ENCODE measurements around the gene CCNT2.
"Not testable (repeated sequence)": the region's sequence is repeated elsewhere in the genome, so short reads cannot be mapped to it uniquely, and the experiment has no call there.

CCNT2 gene

GRCh38 chr2:134918526-134919340 lies at the start of gene CCNT2:
Gene CCNT2, plus strand, starts transcription at chr2:134918822. Its CDS starts 33 bp downstream, at chr2:134918855.
- peak; percentile 99 for DNase-seq (ENCODE audit: low read depth in 2 of 2)

GRCh38 chr2:134869946-134870736 lies 48.5 kb upstream of the CCNT2 start:
- DNase-seq (ENCODE audit: low read depth in 2 of 2), result no peak

GRCh38 chr2:134873152-134873551 lies 45.5 kb upstream of the CCNT2 start:
- no peak for DNase-seq (ENCODE audit: low read depth in 2 of 2)

GRCh38 chr2:134875309-134875708 lies 43.3 kb upstream of the CCNT2 start:
- DNase-seq (ENCODE audit: low read depth in 2 of 2), result no peak

DNA sequence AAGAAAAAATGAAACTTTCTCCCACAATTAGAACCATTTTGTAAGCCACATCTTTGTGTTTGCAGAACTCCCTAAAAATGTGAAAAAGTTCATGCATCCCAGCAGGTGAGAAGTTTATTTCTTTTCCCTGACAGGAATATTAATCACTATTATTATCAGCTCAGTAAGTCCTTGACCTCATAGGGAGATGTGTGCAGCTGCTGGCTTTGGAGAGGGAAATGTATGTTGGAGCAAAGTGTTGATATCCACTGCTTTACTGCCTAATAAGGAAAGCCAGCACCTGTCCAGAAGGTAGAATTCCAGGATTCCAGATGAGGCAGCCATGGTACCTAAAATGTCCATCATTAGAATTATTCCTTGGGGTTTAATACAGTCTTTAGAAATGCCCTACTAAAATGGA lies 35.8 kb upstream of the CCNT2 start:
- DNase-seq (ENCODE audit: low read depth in 2 of 2), result no peak

- DNase-seq (ENCODE audit: low read depth in 2 of 2), result no peak
Observed at GRCh38 chr2:134883552-134884293, 34.9 kb upstream of the CCNT2 start.

- no peak for DNase-seq (ENCODE audit: low read depth in 2 of 2)
Observed at GRCh38 chr2:134884435-134884834, 34.2 kb upstream of the CCNT2 start.

DNA sequence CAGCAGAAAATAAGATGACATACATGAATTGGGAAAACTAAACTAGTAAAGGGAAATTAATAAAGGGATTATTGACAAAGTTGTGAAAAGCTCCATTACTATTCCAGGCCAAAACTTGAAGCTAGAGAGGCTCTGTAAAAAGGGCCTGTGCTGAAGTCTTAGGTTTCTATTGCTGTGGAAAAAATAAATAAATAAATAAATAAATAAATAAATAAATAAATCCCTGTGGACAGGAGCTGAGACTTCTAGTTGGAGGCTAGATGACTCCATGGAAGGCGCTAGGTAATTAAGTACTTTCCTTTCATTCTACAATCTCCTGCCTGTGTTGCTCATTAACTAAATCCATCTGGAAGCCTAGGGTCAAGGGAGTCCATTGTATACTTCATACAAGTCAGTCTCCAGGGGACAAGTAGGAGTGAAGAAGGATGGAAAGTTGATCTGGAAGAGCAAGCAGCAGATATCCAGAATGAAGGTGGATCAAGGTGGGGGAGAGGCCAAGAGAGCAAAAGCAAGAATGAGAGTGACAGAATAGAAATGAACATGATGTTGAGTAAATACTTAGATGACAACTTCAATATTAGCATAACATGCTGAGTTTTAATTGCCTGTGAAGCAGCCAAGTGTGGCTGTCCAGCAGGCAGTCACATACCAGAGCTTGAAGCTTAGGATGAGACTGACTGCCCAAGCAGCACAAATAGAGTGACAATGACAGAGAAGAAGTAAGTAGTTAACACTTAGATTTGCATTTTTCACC lies 26.2 kb upstream of the CCNT2 start:
- no peak for DNase-seq (ENCODE audit: low read depth in 2 of 2)

GRCh38 chr2:134897932-134898331 lies 20.7 kb upstream of the CCNT2 start:
- no peak for DNase-seq (ENCODE audit: low read depth in 2 of 2)

DNA sequence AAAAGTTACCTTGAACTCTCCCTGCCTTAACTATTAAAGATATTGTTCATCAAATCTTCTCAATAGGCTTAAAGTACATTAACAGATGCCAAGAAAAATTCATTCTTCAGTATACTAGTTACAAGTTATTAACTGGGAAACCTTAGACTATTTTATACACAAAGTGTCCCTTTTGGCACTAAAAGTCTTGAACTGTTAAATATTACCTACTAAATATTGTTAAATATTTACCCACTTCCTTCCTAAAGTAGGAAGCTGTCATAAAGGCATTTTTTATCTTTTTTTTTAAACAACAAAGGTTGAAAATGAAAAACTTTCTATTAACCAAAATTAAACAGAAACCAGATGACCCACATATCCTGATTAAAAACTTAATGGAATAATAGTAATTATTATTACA lies 19.4 kb upstream of the CCNT2 start:
- DNase-seq (ENCODE audit: low read depth in 2 of 2), result no peak

DNA sequence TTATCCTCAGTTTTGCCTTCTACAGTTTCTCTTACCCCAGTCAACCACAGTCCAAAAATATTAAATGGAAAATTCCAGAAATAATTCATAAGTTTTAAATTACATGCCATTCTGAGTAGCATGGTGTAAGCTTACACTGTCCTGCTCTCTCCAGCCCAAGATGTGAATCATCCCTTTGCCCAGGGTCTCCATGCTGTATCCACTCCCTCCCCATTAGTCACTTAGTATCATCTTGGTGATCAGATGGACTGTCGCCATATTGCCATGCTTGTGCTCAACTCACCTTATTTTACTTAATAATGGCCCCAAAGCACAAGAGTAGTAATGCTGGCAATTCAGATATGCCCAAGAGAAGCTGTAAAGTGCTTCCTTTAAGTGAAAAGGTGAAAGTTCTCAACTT lies 18.5 kb upstream of the CCNT2 start:
- no peak for DNase-seq (ENCODE audit: low read depth in 2 of 2)

DNA sequence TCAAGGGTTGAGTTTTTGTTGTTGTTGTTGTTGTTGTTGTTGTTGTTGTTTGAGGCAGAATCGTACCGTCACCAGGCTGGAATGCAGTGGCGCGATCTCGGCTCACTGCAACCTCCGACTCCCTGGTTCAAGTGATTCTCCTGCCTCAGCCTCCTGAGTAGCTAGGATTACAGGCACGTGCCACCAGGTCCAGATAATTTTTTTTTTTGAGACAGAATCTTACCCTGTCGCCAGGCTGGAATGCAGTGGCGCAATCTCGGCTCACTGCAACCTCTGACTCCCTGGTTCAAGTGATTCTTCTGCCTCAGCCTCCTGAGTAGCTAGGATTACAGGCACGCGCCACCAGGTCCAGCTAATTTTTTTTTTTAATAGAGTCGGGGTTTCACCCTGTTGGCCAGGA lies 14.9 kb upstream of the CCNT2 start:
- DNase-seq (ENCODE audit: low read depth in 2 of 2), result not testable (repeated sequence)

DNA sequence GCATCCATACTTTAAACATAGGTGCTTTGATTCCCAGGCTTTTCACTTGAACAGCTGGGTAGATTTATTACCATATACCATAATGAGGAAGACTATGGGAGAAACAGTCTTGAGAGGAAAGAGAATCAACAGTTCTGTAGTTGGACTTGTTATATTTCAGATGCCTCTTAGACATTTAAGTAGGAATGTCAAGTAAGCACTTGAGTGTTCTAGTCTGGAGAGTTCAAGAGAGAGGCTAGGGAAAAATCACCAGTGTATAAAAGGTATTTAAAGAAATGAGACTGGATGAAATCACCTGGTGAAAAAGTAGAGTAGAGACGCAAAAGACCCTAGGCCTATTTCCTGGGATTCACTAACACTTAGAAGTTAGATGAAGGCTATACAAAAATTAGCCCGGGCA lies 13.5 kb upstream of the CCNT2 start:
- DNase-seq (ENCODE audit: low read depth in 2 of 2), result no peak

- DNase-seq (ENCODE audit: low read depth in 2 of 2), result no peak
Observed at GRCh38 chr2:134906726-134907125, 11.9 kb upstream of the CCNT2 start.

DNA sequence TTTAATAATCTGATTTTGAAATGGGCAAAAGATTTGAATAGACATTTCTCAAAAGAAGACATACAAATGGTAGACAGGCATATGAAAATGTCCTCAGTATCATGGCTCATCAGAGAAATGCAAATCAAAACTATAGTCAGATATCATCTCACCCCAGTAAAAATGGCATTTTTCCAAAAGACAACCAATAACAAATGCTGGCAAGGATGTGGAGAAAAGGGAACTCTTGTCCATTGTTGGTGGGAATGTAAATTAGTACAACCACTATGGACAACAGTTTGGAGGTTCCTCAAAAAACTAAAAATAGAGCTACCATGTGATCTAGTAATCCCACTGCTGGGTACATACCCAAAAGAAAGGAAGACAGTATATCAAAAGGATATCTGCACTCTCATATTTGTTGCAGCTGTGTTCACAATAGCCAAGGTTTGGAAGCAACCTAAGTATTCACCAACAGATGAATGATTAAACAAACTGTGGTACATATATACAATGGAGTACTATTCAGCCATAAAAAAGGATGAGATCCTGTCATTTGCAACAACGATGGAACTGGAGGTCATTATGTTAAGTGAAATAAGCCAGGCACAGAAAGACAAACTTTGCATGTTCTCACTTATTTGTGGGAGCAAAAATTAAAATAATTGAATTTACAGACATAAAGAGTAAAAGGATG lies 11.0 kb upstream of the CCNT2 start:
- DNase-seq (ENCODE audit: low read depth in 2 of 2), result not testable (repeated sequence)

GRCh38 chr2:134910763-134911399 lies 7.7 kb upstream of the CCNT2 start:
- DNase-seq (ENCODE audit: low read depth in 2 of 2), result no peak

- DNase-seq (ENCODE audit: low read depth in 2 of 2), result no peak
Observed at GRCh38 chr2:134911400-134911785, 7.2 kb upstream of the CCNT2 start.

DNA sequence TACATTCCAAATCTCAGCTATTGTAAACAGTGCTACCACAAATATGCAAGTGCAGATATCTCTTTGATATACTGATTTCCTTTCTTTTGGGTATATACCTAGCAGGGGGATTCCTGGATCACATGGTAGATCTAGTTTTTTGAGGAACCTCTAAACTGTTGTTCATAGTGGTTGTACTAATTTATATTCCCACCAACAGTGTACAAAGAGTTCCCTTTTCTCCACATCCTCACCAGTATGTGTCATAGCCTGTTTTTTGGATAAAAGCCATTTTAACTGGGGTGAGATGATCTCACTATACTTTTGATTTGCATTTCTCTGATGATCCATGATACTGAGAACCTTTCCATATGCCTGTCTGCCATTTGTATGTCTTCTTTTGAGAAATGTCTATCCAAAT lies 6.3 kb upstream of the CCNT2 start:
- DNase-seq (ENCODE audit: low read depth in 2 of 2), result no peak

DNA sequence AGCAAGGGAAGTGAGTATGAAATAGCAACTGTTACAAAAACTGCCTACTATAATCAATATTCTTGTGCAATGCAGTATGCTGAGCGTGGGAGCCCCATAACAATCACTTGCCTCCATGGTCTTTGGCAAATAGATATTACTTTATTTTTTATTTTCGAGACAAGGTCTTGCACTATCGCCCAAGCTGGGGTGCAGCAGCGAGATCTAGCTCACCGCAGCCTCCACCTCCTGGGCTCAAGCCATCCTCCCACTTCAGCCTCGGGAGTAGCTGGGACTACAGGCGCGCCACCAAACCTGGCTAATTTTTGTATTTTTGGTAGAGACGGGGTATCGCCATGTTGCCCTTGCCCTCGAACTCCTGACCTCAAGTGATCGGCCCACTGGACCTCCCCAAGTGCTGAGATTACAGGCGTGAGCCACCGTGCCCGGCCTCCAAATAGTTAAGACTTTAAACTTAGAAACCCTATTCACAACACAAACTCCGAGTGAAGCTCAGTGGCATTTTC lies 1.2 kb upstream of the CCNT2 start:
- DNase-seq (ENCODE audit: low read depth in 2 of 2), result peak; percentile 4

DNA sequence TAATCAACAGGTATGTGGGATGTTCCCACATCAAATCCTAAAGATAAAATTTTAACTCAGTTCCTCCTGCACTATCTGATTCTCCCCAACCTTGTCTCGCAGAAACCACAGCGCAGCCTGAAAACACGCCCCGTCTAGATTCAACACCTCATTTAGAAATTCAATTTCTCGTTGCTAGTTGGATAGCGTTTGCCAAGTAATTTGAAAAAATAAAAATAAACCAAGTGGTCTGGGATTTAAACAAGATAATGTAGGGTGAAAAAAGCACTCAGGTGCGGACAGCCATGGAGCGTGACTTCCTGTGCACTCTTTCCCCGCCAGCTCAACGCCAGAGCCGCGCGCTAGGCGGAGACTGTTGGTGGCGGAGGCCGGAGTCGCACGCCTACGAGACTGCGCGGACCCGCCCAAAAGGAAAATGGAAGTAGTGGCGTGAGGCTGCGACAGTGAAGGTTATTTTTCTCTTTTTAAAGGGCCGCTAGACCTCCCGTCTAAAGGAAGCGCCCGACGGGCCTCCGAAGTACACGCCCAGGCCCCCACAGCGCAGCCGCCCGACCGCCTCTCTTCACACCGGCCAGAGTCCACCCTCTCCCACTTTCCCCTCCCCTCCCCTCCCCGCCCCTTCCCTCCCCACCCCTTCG lies 615 bp upstream of the CCNT2 start:
- DNase-seq (ENCODE audit: low read depth in 2 of 2), result peak; percentile 77 to 78
